Transverse colon (tissue), 3 donors: ENCODE data around the gene RPGRIP1L.

Experiments used
- EP300 ChIP-seq: sonication (generic); formaldehyde crosslinking; IDR thresholded peaks from one replicate; pipeline ENCODE4 v1.6.1; 2017; ENCODE audit warnings: antibody characterized with exemption, low read depth
- TF ChIP-seq, protein P1 (sequence below), 5 experiments: fragments of 200-600 bp in 3 of 5; fragments of 450-650 bp in 2 of 5; sonication (generic) in 3 of 5; IDR thresholded peaks; 1 replicate in 2 of 5; 2 replicates in 3 of 5; pipeline ENCODE4 v1.5.1; 2016 to 2017; ENCODE audit warnings: antibody characterized with exemption in 5 of 5, inconsistent platforms in 3 of 5, mild to moderate bottlenecking in 2 of 5, moderate library complexity in 1 of 5

GRCh38 chr16:53600126-53600525 lies 103.5 kb downstream of the RPGRIP1L start:
- TF ChIP-seq, protein P1, sequence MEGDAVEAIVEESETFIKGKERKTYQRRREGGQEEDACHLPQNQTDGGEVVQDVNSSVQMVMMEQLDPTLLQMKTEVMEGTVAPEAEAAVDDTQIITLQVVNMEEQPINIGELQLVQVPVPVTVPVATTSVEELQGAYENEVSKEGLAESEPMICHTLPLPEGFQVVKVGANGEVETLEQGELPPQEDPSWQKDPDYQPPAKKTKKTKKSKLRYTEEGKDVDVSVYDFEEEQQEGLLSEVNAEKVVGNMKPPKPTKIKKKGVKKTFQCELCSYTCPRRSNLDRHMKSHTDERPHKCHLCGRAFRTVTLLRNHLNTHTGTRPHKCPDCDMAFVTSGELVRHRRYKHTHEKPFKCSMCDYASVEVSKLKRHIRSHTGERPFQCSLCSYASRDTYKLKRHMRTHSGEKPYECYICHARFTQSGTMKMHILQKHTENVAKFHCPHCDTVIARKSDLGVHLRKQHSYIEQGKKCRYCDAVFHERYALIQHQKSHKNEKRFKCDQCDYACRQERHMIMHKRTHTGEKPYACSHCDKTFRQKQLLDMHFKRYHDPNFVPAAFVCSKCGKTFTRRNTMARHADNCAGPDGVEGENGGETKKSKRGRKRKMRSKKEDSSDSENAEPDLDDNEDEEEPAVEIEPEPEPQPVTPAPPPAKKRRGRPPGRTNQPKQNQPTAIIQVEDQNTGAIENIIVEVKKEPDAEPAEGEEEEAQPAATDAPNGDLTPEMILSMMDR (IDR thresholded peaks at IDR 0.05) = no peak
- TF ChIP-seq EP300 = no peak
